RWPE1 (cell line): ENCODE measurements around the gene SLC46A3.

Experiments used
- CTCF ChIA-PET: fragments of 350-600 bp; sonication (Branson Sonifier 250); formaldehyde crosslinking; extraction: SDS; loops from one replicate; lab custom pipeline; 2021; lab: Yijun Ruan, JAX
- POLR2A ChIA-PET: fragments of 400-600 bp; formaldehyde crosslinking; extraction: SDS; loops from one replicate; lab custom pipeline; 2020; ENCODE audit warnings: antibody characterized with exemption; ENCODE audit not compliant: low non-redundant PET; lab: Yijun Ruan, JAX
- DNase-seq: peaks from one replicate; pipeline ENCODE4 v3.0.0; 2012; ENCODE audit warnings: low spot score
- H3K27ac ChIP-seq: fragments of 450-650 bp; 2 replicates; pipeline ENCODE4 v1.5.1; 2017
- CTCF ChIP-seq: fragments of 450-650 bp; conservative IDR thresholded peaks from 2 replicates; pipeline ENCODE4 v1.5.1; 2017; ENCODE audit warnings: low read depth, mild to moderate bottlenecking

The SLC46A3 gene

GRCh38 chr13:28753208-28753892, 34.6 kb upstream of the SLC46A3 start:
- POLR2A ChIA-PET, result no interaction called here
- CTCF ChIA-PET, result no interaction called here
- DNase-seq, result peak; percentile 82
- TF ChIP-seq CTCF, result no peak
- H3K27ac ChIP-seq, result peak overlapping the region; percentile 60

GRCh38 chr13:28751175-28751960, 32.6 kb upstream of the SLC46A3 start:
- H3K27ac ChIP-seq, result no peak overlapping the region

GRCh38 chr13:28750187-28751045, 31.6 kb upstream of the SLC46A3 start:
- POLR2A ChIA-PET, result no interaction called here
- CTCF ChIA-PET, result interaction anchor here (0.6 to 0.8 kb wide), 2 partner anchors 32 to 46 kb away, joined by 3 read pairs; partner anchors contain the start of gene SLC46A3
- no peak for TF ChIP-seq CTCF
- no peak overlapping the region for H3K27ac ChIP-seq
- no peak for DNase-seq

More at GRCh38 chr13:28751175-28751960, 32.6 kb upstream of the SLC46A3 start:
- DNase-seq, result no peak
- CTCF ChIA-PET, result interaction anchor here (0.6 kb wide), 1 partner anchor 82 kb away, joined by 4 read pairs; no protein-coding TSS in a partner anchor
- POLR2A ChIA-PET, result no interaction called here
- no peak for TF ChIP-seq CTCF

GRCh38 chr13:28747851-28748250, 29.1 kb upstream of the SLC46A3 start:
- no peak for TF ChIP-seq CTCF
- CTCF ChIA-PET, result no interaction called here
- POLR2A ChIA-PET, result no interaction called here
- no peak overlapping the region for H3K27ac ChIP-seq
- no peak for DNase-seq

- no peak overlapping the region for H3K27ac ChIP-seq
- DNase-seq, result no peak
- POLR2A ChIA-PET, result no interaction called here
- CTCF ChIA-PET, result no interaction called here
- TF ChIP-seq CTCF, result no peak
These were observed 27.5 kb upstream of the SLC46A3 start for GRCh38 chr13:28746287-28746612.

GRCh38 chr13:28744656-28745055, 25.9 kb upstream of the SLC46A3 start:
- TF ChIP-seq CTCF, result no peak
- ChIA-PET POLR2A (no interaction called here), CTCF (no interaction called here)
- H3K27ac ChIP-seq, result no peak overlapping the region
- no peak for DNase-seq
